A549 (cell line): Measurements from ENCODE around the gene EEF1B2.
"Not testable (repeated sequence)": the region's sequence is repeated elsewhere in the genome, so short reads cannot be mapped to it uniquely, and the experiment has no call there.

Source experiments
- CHD2 ChIP-seq: fragments of 150-350 bp; IDR thresholded peaks from 2 replicates; pipeline ENCODE4 v1.6.1; 2014; ENCODE audit warnings: low read length; ENCODE audit not compliant: partially characterized antibody
- CTCF ChIP-seq: fragments of >200 bp; sonication (Bioruptor Twin); formaldehyde crosslinking; IDR thresholded peaks from 3 replicates; pipeline ENCODE4 v1.5.1; 2016
- E2F6 ChIP-seq: IDR thresholded peaks from 2 replicates; pipeline ENCODE4 v1.6.1; 2012; ENCODE audit warnings: low read depth, borderline replicate concordance
- EP300 ChIP-seq, 2 experiments: fragments of >200 bp; sonication (Bioruptor Twin); formaldehyde crosslinking; IDR thresholded peaks; 2 replicates in 1 of 2; 3 replicates in 1 of 2; pipeline ENCODE4 v1.6.1; 2016 to 2017
- FOSL2 ChIP-seq, 2 experiments: fragments of 450-650 bp in 1 of 2; fragments of >200 bp in 1 of 2; sonication (Bioruptor Twin) in 1 of 2; formaldehyde crosslinking; IDR thresholded peaks; 2 replicates each; pipeline versions ENCODE4 v1.5.0 to v1.6.1; 2016 to 2020; ENCODE audit warnings: mild to moderate bottlenecking in 1 of 2, moderate library complexity in 1 of 2
- HOXB13 ChIP-seq: fragments of 250-450 bp; sonication (Bioruptor Pico); IDR thresholded peaks from 2 replicates; pipeline ENCODE4 v1.5.0; 2020; ENCODE audit warnings: low read depth, mild to moderate bottlenecking, moderate library complexity
- KDM1A ChIP-seq: fragments of 200-600 bp; sonication (generic); IDR thresholded peaks from 2 replicates; pipeline ENCODE4 v1.6.1; 2016; ENCODE audit warnings: low read depth, mild to moderate bottlenecking
- MYC ChIP-seq: IDR thresholded peaks from 2 replicates; pipeline ENCODE4 v1.6.1; 2012; ENCODE audit warnings: mild to moderate bottlenecking, inconsistent platforms, low read length, improper control_type of control experiment, borderline replicate concordance
- POLR2A ChIP-seq: IDR thresholded peaks from 2 replicates; pipeline ENCODE4 v1.6.1; 2012; ENCODE audit warnings: mild to moderate bottlenecking, low read length
- RARB ChIP-seq: fragments of 250-450 bp; sonication (Bioruptor Pico); IDR thresholded peaks from 2 replicates; pipeline ENCODE4 v1.8.0; 2021; ENCODE audit warnings: mild to moderate bottlenecking, moderate library complexity
- USF2 ChIP-seq: fragments of 450-650 bp; IDR thresholded peaks from 2 replicates; pipeline ENCODE4 v1.6.1; 2014; ENCODE audit warnings: antibody characterized with exemption
- ZFP36 ChIP-seq: fragments of 450-650 bp; IDR thresholded peaks from 2 replicates; pipeline ENCODE4 v1.6.1; 2014; ENCODE audit warnings: borderline replicate concordance; ENCODE audit not compliant: partially characterized antibody

- TF ChIP-seq CTCF; FOSL2 (IDR thresholded peaks at IDR 0.05); FOSL2 (CRISPR knock-in tag; IDR thresholded peaks at IDR 0.05); ZFP36; POLR2A; CHD2; E2F6; HOXB13; MYC; EP300 (IDR thresholded peaks at IDR 0.05); RARB (CRISPR knock-in tag); USF2; KDM1A: not testable (repeated sequence)
Observed at GRCh38 chr2:206162401-206162800, 2.7 kb downstream of the EEF1B2 start.
